Measurements from ENCODE around the gene PLTP.
A peak's percentile ranks its signal among the peaks of the same experiment; 100 is the strongest.
"Not testable (repeated sequence)": the region's sequence is repeated elsewhere in the genome, so short reads cannot be mapped to it uniquely, and the experiment has no call there.

Gene PLTP

DNA sequence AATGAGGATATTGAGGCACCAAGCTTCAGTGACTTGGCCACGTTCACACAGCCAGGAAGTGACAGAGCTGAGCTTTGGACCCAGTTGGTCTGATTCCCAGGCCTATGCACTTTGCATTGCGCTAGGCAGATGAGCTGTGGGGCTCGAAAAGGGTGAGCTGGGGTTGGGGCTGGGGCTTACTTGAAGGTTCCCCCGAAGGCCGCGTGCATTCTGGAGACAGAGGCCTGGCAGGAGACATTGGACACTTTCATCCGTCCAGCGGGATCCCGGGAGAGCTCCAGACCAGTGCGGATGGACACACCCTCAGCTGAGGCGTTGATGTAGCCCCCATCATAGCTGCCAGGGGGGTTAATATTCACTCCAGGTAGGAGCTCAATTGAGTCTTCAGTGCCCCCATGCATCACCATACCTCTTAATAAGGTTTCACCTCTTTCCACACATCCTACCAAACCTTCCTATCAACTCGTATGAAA, 2.6 kb downstream of the PLTP start:
- no peak for DNase-seq (ENCODE audit: low read depth)
- TF ChIP-seq, protein P1, sequence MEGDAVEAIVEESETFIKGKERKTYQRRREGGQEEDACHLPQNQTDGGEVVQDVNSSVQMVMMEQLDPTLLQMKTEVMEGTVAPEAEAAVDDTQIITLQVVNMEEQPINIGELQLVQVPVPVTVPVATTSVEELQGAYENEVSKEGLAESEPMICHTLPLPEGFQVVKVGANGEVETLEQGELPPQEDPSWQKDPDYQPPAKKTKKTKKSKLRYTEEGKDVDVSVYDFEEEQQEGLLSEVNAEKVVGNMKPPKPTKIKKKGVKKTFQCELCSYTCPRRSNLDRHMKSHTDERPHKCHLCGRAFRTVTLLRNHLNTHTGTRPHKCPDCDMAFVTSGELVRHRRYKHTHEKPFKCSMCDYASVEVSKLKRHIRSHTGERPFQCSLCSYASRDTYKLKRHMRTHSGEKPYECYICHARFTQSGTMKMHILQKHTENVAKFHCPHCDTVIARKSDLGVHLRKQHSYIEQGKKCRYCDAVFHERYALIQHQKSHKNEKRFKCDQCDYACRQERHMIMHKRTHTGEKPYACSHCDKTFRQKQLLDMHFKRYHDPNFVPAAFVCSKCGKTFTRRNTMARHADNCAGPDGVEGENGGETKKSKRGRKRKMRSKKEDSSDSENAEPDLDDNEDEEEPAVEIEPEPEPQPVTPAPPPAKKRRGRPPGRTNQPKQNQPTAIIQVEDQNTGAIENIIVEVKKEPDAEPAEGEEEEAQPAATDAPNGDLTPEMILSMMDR (conservative IDR thresholded peaks at IDR 0.05; ENCODE audit: low read length), result no peak
- H3K4me3 ChIP-seq (ENCODE audit: low read length), result no peak overlapping the region

DNA sequence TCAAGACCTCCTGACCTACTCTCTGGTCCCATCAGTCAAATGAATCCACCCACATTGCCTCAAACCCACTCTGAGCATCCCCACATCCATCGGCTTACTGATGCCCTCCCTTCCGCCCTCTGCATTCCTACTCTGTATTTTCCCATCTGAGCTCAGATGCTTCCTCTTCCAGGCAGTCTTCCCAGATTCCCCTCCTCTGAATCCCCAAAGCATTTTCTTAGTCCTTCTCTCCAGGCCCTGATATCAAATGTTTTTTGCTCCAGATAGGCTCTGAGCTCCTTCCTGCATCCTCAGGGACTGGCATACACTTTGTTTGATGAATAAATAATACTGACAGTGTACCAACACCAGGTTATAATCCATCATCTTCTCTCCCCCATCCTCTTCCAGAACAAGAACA, 3.9 kb downstream of the PLTP start:
- TF ChIP-seq, protein P1 (conservative IDR thresholded peaks at IDR 0.05; ENCODE audit: low read length), result no peak
- DNase-seq (ENCODE audit: low read depth), result no peak
- H3K4me3 ChIP-seq (ENCODE audit: low read length), result no peak overlapping the region

DNA sequence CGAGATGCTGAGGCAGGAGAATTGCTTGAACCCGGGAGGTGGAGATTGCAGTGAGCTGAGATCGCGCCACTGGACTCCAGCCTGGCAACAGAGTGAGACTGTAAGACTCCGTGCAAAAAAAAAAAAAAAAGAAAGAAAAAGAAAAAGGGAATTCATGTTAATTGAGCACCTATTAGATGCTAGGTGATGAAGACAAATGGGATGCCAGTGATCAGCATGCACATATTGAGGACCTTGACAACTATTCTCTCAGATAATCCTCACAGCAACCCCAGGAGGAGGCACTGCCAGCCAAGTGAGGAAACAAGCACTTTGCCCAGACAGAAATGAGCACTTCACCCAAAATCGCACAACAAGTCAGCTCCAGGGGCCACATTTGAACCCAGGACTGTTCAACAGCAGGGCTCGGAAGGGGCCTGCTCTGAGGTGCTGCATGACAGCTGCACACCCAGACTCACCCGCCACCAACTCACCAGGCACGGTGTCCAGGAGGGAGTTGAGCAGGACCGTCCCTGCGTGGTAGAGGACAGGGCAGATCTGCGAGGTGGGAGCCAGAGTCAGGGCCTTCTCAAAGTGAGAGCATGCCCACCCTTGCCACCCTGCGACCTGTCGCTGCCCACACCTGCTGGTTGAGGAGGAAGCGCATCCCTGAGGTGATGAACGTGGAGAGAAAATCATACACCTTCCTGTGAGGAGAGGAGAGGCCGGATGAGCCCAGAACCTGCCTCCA, 4.6 kb downstream of the PLTP start:
- H3K4me3 ChIP-seq (ENCODE audit: low read length), result no peak overlapping the region
- DNase-seq (ENCODE audit: low read depth), result no peak
- TF ChIP-seq, protein P1 (conservative IDR thresholded peaks at IDR 0.05; ENCODE audit: low read length), result no peak

DNA sequence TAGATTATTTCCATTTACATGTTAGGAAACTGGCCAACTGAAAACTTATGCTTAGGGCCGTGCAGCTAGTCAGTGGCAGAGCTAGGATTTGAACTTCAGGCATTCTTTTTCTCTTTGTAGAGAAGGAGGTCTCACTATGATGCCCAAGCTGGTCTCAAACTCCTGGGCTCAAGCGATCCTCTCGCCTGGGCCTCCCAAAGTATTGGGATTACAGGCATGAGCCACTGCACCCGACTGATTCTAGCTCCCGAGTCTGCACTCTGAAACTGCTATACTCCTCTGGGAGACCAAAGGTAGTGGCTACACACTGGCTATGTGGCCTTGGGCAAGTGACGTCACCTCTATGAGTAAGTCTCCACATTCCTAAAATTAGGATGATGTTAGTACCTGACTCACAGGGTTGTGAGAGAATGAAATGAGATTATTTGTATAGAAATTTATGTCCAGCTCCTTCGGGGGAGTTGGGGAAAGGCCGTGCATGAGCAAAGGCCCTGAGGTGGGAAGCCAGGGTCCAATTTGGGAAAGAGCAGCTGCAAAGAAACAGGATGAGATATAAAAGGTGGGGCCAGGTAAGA, 6.4 kb downstream of the PLTP start:
- H3K4me3 ChIP-seq (ENCODE audit: low read length), result no peak overlapping the region
- TF ChIP-seq, protein P1 (conservative IDR thresholded peaks at IDR 0.05; ENCODE audit: low read length), result no peak
- DNase-seq (ENCODE audit: low read depth), result peak; percentile 68

DNA sequence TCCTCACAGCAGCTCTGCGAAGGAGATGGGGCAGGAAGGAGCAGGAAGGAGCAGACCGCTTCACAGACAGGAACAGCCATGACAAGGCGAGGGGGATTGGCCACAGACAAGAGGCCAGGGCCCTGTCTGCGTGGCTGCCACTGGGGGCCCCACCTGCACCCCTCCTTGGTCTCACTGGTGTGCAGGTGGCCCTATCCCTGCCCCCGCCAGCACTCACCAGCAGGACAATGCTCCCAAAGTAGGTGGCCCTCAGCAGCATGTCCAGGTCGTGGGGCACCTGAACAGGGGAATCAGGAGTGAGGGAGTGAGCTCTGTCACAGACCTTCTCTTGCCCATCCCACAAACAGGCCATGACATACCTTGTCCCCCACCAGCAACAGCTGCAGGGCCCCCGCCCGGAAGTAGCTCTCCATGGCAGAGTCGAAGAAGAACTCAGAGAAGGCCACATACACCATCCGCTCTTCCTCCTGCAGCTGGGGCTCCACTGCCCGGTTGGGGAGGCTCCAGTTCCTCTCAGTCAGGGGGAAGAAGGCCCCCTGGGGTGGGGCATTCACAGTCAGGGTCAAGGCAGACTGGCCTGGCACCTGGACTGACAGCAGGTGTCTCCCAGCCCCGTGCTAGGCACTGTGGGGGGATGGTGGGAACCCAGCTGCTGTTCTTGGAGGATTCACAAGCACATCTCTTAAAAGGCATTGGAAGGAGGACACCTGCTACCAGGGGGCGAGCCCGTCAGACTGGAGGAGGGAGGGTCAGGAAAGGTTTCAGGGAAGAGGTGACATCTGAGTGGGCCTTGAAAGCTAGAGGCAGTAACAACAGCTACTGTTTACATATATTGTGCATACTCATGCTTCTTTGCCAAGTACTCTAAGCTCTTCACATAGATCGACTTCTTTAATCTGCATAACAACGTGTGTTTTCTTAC, 7.1 kb downstream of the PLTP start:
- no peak for DNase-seq (ENCODE audit: low read depth)
- H3K4me3 ChIP-seq (ENCODE audit: low read length), result no peak overlapping the region
- TF ChIP-seq, protein P1 (conservative IDR thresholded peaks at IDR 0.05; ENCODE audit: low read length), result no peak

DNA sequence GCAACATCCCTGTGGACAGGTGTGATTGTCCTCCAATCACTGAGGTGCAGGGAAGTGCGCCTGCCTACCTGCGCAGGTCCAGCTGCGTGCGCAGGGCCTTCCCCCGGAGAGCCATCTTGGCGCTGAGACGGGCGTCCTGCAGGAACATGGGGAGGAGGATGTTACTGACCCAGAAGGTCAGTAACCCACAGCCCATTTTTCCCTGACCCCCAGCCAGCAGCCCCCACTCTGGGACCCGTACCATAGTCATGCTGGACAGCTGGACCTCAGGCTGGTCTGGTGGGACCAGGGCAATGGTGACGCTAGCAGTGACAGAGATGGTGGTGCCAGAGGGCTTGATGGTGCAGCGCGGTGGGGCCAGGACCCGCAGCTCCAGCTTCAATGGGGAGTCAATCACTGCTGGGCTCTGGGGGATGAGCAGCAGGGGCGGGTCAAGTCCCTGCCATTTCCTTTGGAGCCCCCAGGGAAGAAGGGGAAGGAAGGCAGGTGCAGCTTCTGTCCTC, 9.7 kb downstream of the PLTP start:
- no peak overlapping the region for H3K4me3 ChIP-seq (ENCODE audit: low read length)
- DNase-seq (ENCODE audit: low read depth), result no peak
- TF ChIP-seq, protein P1 (conservative IDR thresholded peaks at IDR 0.05; ENCODE audit: low read length), result no peak

DNA sequence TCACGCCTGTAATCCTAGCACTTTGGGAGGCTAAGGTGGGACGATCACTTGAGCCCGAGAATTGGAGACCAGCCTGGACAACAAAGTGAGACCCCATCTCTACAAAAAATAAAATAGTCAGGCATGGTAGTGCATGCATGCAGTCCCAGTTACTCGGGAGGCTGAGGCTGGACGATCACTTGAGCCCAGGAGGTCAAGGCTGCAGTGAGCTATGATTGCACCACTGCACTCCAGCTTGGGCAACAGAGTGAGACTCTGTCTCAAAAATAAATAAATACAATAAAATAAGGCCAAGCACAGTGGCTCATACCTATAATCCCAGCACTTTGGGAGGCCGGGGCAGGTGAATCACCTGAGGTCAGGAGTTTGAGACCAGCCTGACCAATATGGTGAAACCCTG, 10.6 kb downstream of the PLTP start:
- not testable (repeated sequence) for DNase-seq (ENCODE audit: low read depth); H3K4me3 ChIP-seq (ENCODE audit: low read length)

All from AG10803 (cell line).